Loucy (cell line): ENCODE data around the gene CACNA1H.
"Not testable (repeated sequence)": the region's sequence is repeated elsewhere in the genome, so short reads cannot be mapped to it uniquely, and the experiment has no call there.

Source experiments
- H2AFZ ChIP-seq: fragments of 200-600 bp; sonication (generic); 2 replicates; pipeline ENCODE4 v1.6.0; 2016; ENCODE audit warnings: antibody characterized with exemption, mild to moderate bottlenecking, low read length, moderate library complexity
- H3F3A ChIP-seq: fragments of 200-600 bp; 2 replicates; pipeline ENCODE4 v1.6.0; 2016; ENCODE audit warnings: antibody characterized with exemption, low read depth, mild to moderate bottlenecking
- H3K27me3 ChIP-seq: fragments of 200-600 bp; sonication (generic); 2 replicates; pipeline ENCODE4 v1.6.1; 2014; ENCODE audit warnings: low read length, mild to moderate bottlenecking; ENCODE audit not compliant: insufficient read depth, poor library complexity, severe bottlenecking
- H3K36me3 ChIP-seq: fragments of 200-600 bp; sonication (generic); 2 replicates; pipeline ENCODE4 v1.6.1; 2016; ENCODE audit warnings: low read length; ENCODE audit not compliant: insufficient read depth
- H3K4me1 ChIP-seq: fragments of 200-600 bp; sonication (generic); 2 replicates; pipeline ENCODE4 v1.5.1; 2014; ENCODE audit warnings: low read length, mild to moderate bottlenecking; ENCODE audit not compliant: insufficient read depth, poor library complexity, severe bottlenecking
- H3K4me2 ChIP-seq: fragments of 200-600 bp; sonication (generic); 2 replicates; pipeline ENCODE4 v1.6.0; 2014; ENCODE audit warnings: antibody characterized with exemption, low read length, low read depth, mild to moderate bottlenecking; ENCODE audit not compliant: poor library complexity, severe bottlenecking
- H3K4me3 ChIP-seq: fragments of 200-600 bp; sonication (generic); 2 replicates; pipeline ENCODE4 v1.5.1; 2014; ENCODE audit warnings: low read length, mild to moderate bottlenecking, mixed read lengths; ENCODE audit not compliant: poor library complexity, severe bottlenecking
- H3K79me2 ChIP-seq: fragments of 200-600 bp; sonication (generic); 2 replicates; pipeline ENCODE4 v1.6.1; 2014; ENCODE audit warnings: low read length; ENCODE audit not compliant: insufficient read depth
- H3K9ac ChIP-seq: fragments of 200-600 bp; sonication (generic); 2 replicates; pipeline ENCODE4 v1.6.0; 2014; ENCODE audit warnings: mild to moderate bottlenecking, low read depth, low read length, moderate library complexity; ENCODE audit not compliant: poor library complexity, severe bottlenecking
- H3K9me2 ChIP-seq: fragments of 200-600 bp; sonication (generic); replicated peaks from 2 replicates; pipeline ENCODE4 v1.6.1; 2016; ENCODE audit warnings: low read depth, low read length, mixed read lengths
- H3K9me3 ChIP-seq: fragments of 200-600 bp; sonication (generic); 2 replicates; pipeline ENCODE4 v1.6.1; 2014; ENCODE audit warnings: mild to moderate bottlenecking, antibody characterized with exemption, low read length, low read depth; ENCODE audit not compliant: insufficient read depth
- H4K20me1 ChIP-seq: fragments of 200-600 bp; sonication (generic); 2 replicates; pipeline ENCODE4 v1.6.0; 2014; ENCODE audit warnings: antibody characterized with exemption, low read length, mild to moderate bottlenecking; ENCODE audit not compliant: insufficient read depth, poor library complexity, severe bottlenecking
- CTCF ChIP-seq: fragments of 200-600 bp; sonication (generic); conservative IDR thresholded peaks from 2 replicates; pipeline ENCODE4 v1.5.1; 2014; ENCODE audit warnings: mild to moderate bottlenecking, antibody characterized with exemption, low read length
- EZH2phosphoT487 ChIP-seq: fragments of 200-600 bp; IDR thresholded peaks from 2 replicates; pipeline ENCODE4 v1.6.1; 2018; ENCODE audit warnings: antibody characterized with exemption, mild to moderate bottlenecking, moderate library complexity, borderline replicate concordance

The CACNA1H gene

GRCh38 chr16:1184156-1184868 is 31.4 kb downstream of the CACNA1H start:
- Histone ChIP-seq H3K27me3 (no peaks in the 10 kb centered on the region), H2AFZ (no peak overlapping the region), H3K4me3 (no peak overlapping the region), H3K4me2 (no peak overlapping the region), H3K79me2 (no peaks in the 10 kb centered on the region), H4K20me1 (no peaks in the 10 kb centered on the region), H3F3A (no peaks in the 10 kb centered on the region), H3K36me3 (no peaks in the 10 kb centered on the region), H3K9me2 (no peaks in the 10 kb centered on the region), H3K4me1 (no peaks in the 10 kb centered on the region), H3K9ac (no peak overlapping the region), H3K9me3 (no peaks in the 10 kb centered on the region; the same call in 1 of the 2 replicates)
- TF ChIP-seq CTCF (no peak), EZH2phosphoT487 (no peak)

- H2AFZ ChIP-seq = no peak overlapping the region
- no peaks in the 10 kb centered on the region for H3K27me3 ChIP-seq
- no peaks in the 10 kb centered on the region for H3K9me2 ChIP-seq
- H4K20me1 ChIP-seq = no peaks in the 10 kb centered on the region
- no peaks in the 10 kb centered on the region for H3K36me3 ChIP-seq
- no peak overlapping the region for H3K4me3 ChIP-seq
- H3K79me2 ChIP-seq = no peaks in the 10 kb centered on the region
- no peak overlapping the region for H3K4me2 ChIP-seq
- H3K4me1 ChIP-seq = no peaks in the 10 kb centered on the region
- H3F3A ChIP-seq = no peaks in the 10 kb centered on the region
- no peaks in the 10 kb centered on the region; the same call in 1 of the 2 replicates for H3K9me3 ChIP-seq
- TF ChIP-seq EZH2phosphoT487 (no peak), CTCF (no peak)
- no peak overlapping the region for H3K9ac ChIP-seq
Measured at GRCh38 chr16:1184980-1185379, 32.1 kb downstream of the CACNA1H start.

GRCh38 chr16:1185460-1186207 is 32.7 kb downstream of the CACNA1H start:
- not testable (repeated sequence) for H3K9ac ChIP-seq, H2AFZ ChIP-seq, H3K4me2 ChIP-seq, H3K9me3 ChIP-seq, H3K79me2 ChIP-seq, H3K27me3 ChIP-seq, H3F3A ChIP-seq, H3K36me3 ChIP-seq, H3K9me2 ChIP-seq, H3K4me1 ChIP-seq, H3K4me3 ChIP-seq, H4K20me1 ChIP-seq
